A549 (cell line): ENCODE measurements around the gene HGS.

Source experiments
- BHLHE40 ChIP-seq: IDR thresholded peaks from 2 replicates; pipeline ENCODE4 v1.6.1; 2012; ENCODE audit warnings: low read depth, low read length, inconsistent platforms
- CEBPB ChIP-seq, 2 experiments: fragments of >200 bp in 1 of 2; sonication (Bioruptor Twin) in 1 of 2; formaldehyde crosslinking in 1 of 2; IDR thresholded peaks; 2 replicates each; pipeline ENCODE4 v1.6.1; 2012 to 2016
- CHD2 ChIP-seq: fragments of 150-350 bp; IDR thresholded peaks from 2 replicates; pipeline ENCODE4 v1.6.1; 2014; ENCODE audit warnings: low read length; ENCODE audit not compliant: partially characterized antibody
- EP300 ChIP-seq, 2 experiments: fragments of >200 bp; sonication (Bioruptor Twin); formaldehyde crosslinking; IDR thresholded peaks; 2 replicates in 1 of 2; 3 replicates in 1 of 2; pipeline ENCODE4 v1.6.1; 2016 to 2017
- ESRRA ChIP-seq: fragments of 150-350 bp; IDR thresholded peaks from 2 replicates; pipeline ENCODE4 v1.6.1; 2014; ENCODE audit warnings: mild to moderate bottlenecking, low read length, borderline replicate concordance
- NR3C1 ChIP-seq: fragments of >200 bp; sonication (Bioruptor Twin); formaldehyde crosslinking; IDR thresholded peaks from 3 replicates; pipeline ENCODE4 v1.6.1; 2017
- POLR2A ChIP-seq: IDR thresholded peaks from 2 replicates; pipeline ENCODE4 v1.6.1; 2012; ENCODE audit warnings: mild to moderate bottlenecking, low read length
- REST ChIP-seq: fragments of 200-600 bp; sonication (generic); IDR thresholded peaks from 2 replicates; pipeline ENCODE4 v1.6.1; 2016; ENCODE audit warnings: antibody characterized with exemption, mild to moderate bottlenecking, moderate library complexity
- TF ChIP-seq, protein P1 (sequence below): fragments of >200 bp; sonication (Bioruptor Twin); formaldehyde crosslinking; IDR thresholded peaks from 3 replicates; pipeline ENCODE4 v1.5.1; 2016
- TF ChIP-seq, protein P2 (sequence below): fragments of >200 bp; sonication (Bioruptor Twin); formaldehyde crosslinking; IDR thresholded peaks from 3 replicates; pipeline ENCODE4 v1.6.1; 2016

DNA sequence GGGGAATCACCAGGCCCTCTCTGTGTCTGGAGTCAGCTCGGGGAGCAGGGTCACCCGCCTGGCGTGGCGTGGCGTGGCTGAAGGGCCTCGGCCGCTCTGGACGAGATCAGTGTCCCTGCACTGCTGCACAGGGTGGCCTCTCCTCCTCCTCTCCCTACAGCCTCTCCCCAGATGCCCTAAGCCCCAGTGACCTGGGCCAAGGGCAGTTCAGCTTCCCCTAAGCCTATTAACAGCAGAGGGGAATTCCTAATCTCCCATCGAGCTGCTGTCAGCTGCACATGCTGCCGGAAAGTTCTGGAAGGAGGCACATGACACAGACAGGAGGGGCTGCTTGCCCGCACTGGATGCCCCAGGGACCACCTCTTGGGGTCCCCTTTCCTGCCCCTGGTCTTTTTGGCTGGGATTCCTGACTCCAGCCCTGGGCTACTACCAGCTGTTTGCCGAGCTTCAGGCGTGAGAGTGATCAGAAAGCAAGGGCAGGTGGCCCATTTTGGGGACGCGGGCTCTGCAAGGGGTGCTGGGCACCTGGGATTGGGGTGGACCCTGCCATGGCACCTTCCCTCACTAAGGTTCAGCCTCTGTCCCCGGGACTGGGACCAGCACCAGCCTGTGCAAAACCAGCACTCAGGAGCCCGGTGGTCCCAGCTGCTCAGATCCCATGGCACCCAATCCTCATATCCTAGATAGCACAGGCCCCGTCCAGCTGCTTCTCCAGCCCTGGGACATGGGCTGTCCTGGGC lies 28.3 kb upstream of the HGS start:
- TF ChIP-seq POLR2A: no peak
- no peak for TF ChIP-seq ESRRA
- TF ChIP-seq, protein P1, sequence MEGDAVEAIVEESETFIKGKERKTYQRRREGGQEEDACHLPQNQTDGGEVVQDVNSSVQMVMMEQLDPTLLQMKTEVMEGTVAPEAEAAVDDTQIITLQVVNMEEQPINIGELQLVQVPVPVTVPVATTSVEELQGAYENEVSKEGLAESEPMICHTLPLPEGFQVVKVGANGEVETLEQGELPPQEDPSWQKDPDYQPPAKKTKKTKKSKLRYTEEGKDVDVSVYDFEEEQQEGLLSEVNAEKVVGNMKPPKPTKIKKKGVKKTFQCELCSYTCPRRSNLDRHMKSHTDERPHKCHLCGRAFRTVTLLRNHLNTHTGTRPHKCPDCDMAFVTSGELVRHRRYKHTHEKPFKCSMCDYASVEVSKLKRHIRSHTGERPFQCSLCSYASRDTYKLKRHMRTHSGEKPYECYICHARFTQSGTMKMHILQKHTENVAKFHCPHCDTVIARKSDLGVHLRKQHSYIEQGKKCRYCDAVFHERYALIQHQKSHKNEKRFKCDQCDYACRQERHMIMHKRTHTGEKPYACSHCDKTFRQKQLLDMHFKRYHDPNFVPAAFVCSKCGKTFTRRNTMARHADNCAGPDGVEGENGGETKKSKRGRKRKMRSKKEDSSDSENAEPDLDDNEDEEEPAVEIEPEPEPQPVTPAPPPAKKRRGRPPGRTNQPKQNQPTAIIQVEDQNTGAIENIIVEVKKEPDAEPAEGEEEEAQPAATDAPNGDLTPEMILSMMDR: no peak
- TF ChIP-seq CEBPB (IDR thresholded peaks at IDR 0.05): no peak
- no peak for TF ChIP-seq CHD2
- no peak for TF ChIP-seq REST
- TF ChIP-seq BHLHE40: no peak
- no peak for TF ChIP-seq EP300 (IDR thresholded peaks at IDR 0.05)
- TF ChIP-seq, protein P2, sequence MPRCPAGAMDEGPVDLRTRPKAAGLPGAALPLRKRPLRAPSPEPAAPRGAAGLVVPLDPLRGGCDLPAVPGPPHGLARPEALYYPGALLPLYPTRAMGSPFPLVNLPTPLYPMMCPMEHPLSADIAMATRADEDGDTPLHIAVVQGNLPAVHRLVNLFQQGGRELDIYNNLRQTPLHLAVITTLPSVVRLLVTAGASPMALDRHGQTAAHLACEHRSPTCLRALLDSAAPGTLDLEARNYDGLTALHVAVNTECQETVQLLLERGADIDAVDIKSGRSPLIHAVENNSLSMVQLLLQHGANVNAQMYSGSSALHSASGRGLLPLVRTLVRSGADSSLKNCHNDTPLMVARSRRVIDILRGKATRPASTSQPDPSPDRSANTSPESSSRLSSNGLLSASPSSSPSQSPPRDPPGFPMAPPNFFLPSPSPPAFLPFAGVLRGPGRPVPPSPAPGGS: no peak
- TF ChIP-seq NR3C1: no peak
